WTC11 (cell line): Measurements from ENCODE around the gene WSB1. TPM values are rescaled to one million over a fixed set of nuclear protein-coding genes. Genes with fewer than 3 reads are reported as not detected.

Source experiments
- ATAC-seq: fragments of 200-7000 bp; cut with Tn5 transposase; 2 replicates; pipeline ENCODE4 v1.10.0; 2021; ENCODE audit warnings: mild to moderate bottlenecking, moderate library complexity
- CTCF ChIA-PET: fragments of 300-600 bp; sonication (Branson Sonifier 250); formaldehyde crosslinking; loops from one replicate; lab custom pipeline; 2021; ENCODE audit warnings: antibody characterized with exemption; lab: Charles Lee
- POLR2A ChIA-PET: fragments of 350-600 bp; sonication (Branson Sonifier 250); formaldehyde crosslinking; loops from one replicate; lab custom pipeline; 2021; ENCODE audit warnings: antibody characterized with exemption; lab: Charles Lee
- DNase-seq: peaks from one replicate; pipeline ENCODE4 v3.0.0; 2021; ENCODE audit warnings: low spot score
- H3K27ac Mint-ChIP-seq: 2 replicates; pipeline ENCODE4 v1.8.0; 2021; ENCODE audit warnings: mixed read lengths
- H3K27me3 Mint-ChIP-seq: 2 replicates; pipeline ENCODE4 v1.8.0; 2021; ENCODE audit warnings: low read depth, mild to moderate bottlenecking, moderate library complexity, mixed read lengths
- H3K36me3 Mint-ChIP-seq: 2 replicates; pipeline ENCODE4 v1.8.0; 2021; ENCODE audit warnings: mixed read lengths
- H3K4me1 Mint-ChIP-seq: 2 replicates; pipeline ENCODE4 v1.8.0; 2022; ENCODE audit warnings: mixed read lengths
- H3K4me3 Mint-ChIP-seq: 2 replicates; pipeline ENCODE4 v1.8.0; 2021; ENCODE audit warnings: mild to moderate bottlenecking, moderate library complexity, mixed read lengths
- H3K9me3 Mint-ChIP-seq: 2 replicates; pipeline ENCODE4 v1.8.0; 2021; ENCODE audit warnings: mixed read lengths
- AR ChIP-seq: fragments of 250-450 bp; sonication (Bioruptor Pico); IDR thresholded peaks from 2 replicates; pipeline ENCODE4 v1.9.0; 2021; ENCODE audit warnings: mild to moderate bottlenecking
- ARID4B ChIP-seq: sonication (generic); formaldehyde crosslinking; IDR thresholded peaks from 2 replicates; pipeline ENCODE4 v1.8.0; 2023; ENCODE audit warnings: missing genetic modification reagents, mild to moderate bottlenecking, borderline replicate concordance
- ATF2 ChIP-seq: sonication (generic); formaldehyde crosslinking; IDR thresholded peaks from 2 replicates; pipeline ENCODE4 v1.8.1; 2022; ENCODE audit warnings: low read depth, missing genetic modification reagents, borderline replicate concordance
- ERG ChIP-seq: fragments of 250-450 bp; sonication (Bioruptor Pico); IDR thresholded peaks from 2 replicates; pipeline ENCODE4 v1.8.0; 2021; ENCODE audit warnings: mild to moderate bottlenecking
- JAZF1 ChIP-seq: fragments of 250-450 bp; sonication (Bioruptor Pico); IDR thresholded peaks from 2 replicates; pipeline ENCODE4 v1.9.0; 2021; ENCODE audit warnings: moderate library complexity, mild to moderate bottlenecking, inconsistent platforms
- KAT7 ChIP-seq: sonication (generic); formaldehyde crosslinking; IDR thresholded peaks from 2 replicates; pipeline ENCODE4 v1.8.1; 2023; ENCODE audit warnings: missing genetic modification reagents, mild to moderate bottlenecking, borderline replicate concordance
- NFE2L1 ChIP-seq: sonication (generic); formaldehyde crosslinking; IDR thresholded peaks from 2 replicates; pipeline ENCODE4 v1.8.1; 2023; ENCODE audit warnings: missing genetic modification reagents
- NFYB ChIP-seq: sonication (generic); formaldehyde crosslinking; conservative IDR thresholded peaks from 2 replicates; pipeline ENCODE4 v1.8.0; 2022; ENCODE audit warnings: low read depth, missing genetic modification reagents
- PRDM15 ChIP-seq: sonication (generic); formaldehyde crosslinking; IDR thresholded peaks from 2 replicates; pipeline ENCODE4 v1.8.0; 2022; ENCODE audit warnings: missing genetic modification reagents
- PRRX2 ChIP-seq: fragments of 250-450 bp; sonication (Bioruptor Pico); IDR thresholded peaks from 2 replicates; pipeline ENCODE4 v1.8.0; 2021; ENCODE audit warnings: mild to moderate bottlenecking
- TCF7 ChIP-seq: sonication (generic); formaldehyde crosslinking; IDR thresholded peaks from 2 replicates; pipeline ENCODE4 v1.8.0; 2022; ENCODE audit warnings: mild to moderate bottlenecking, low read depth, missing genetic modification reagents, moderate library complexity
- TP53 ChIP-seq: sonication (generic); formaldehyde crosslinking; IDR thresholded peaks from 2 replicates; pipeline ENCODE4 v1.8.1; 2023; ENCODE audit warnings: mild to moderate bottlenecking, missing genetic modification reagents
- USF1 ChIP-seq: sonication (generic); formaldehyde crosslinking; IDR thresholded peaks from 2 replicates; pipeline ENCODE4 v1.8.0; 2022; ENCODE audit warnings: mild to moderate bottlenecking, missing genetic modification reagents
- ZMAT4 ChIP-seq: fragments of 250-450 bp; sonication (Bioruptor Pico); IDR thresholded peaks from 2 replicates; pipeline ENCODE4 v1.9.0; 2021; ENCODE audit warnings: mild to moderate bottlenecking
- ZNF396 ChIP-seq: fragments of 250-450 bp; sonication (Bioruptor Pico); IDR thresholded peaks from 2 replicates; pipeline ENCODE4 v1.8.0; 2021; ENCODE audit warnings: mild to moderate bottlenecking, moderate library complexity, borderline replicate concordance
- ZNF416 ChIP-seq: fragments of 250-450 bp; sonication (Bioruptor Pico); IDR thresholded peaks from 2 replicates; pipeline ENCODE4 v1.9.0; 2021; ENCODE audit warnings: mild to moderate bottlenecking, inconsistent platforms
- total RNA-seq: library from RNA; stranded (reverse); gene quantifications from 3 replicates; pipeline ENCODE4 v1.2.3, GENCODE V29; 2021

WSB1 gene
- total RNA-seq, 1 experiment from 2014 or later = 167 TPM

GRCh38 chr17:27327871-27328270, 34.0 kb downstream of the WSB1 start:
- ChIA-PET CTCF (interaction anchor here (1.1 kb wide), 1 partner anchor 91 kb away, joined by 3 read pairs; no protein-coding TSS in a partner anchor), POLR2A (no interaction called here)

More at GRCh38 chr17:27327871-27328270, 34.0 kb downstream of the WSB1 start:
- DNase-seq = no peak
- no peak for ATAC-seq
- H3K27me3 Mint-ChIP-seq = peaks cover 5% of the 10 kb centered on the region; the same call in 1 of the 2 replicates
- TF ChIP-seq TP53 (CRISPR knock-in tag) (no peak), JAZF1 (CRISPR knock-in tag) (no peak), USF1 (no peak), PRRX2 (CRISPR knock-in tag) (no peak), TCF7 (CRISPR knock-in tag) (no peak), NFYB (CRISPR knock-in tag) (no peak), NFE2L1 (CRISPR knock-in tag) (no peak), AR (CRISPR knock-in tag) (no peak), ZMAT4 (CRISPR knock-in tag) (no peak), KAT7 (CRISPR knock-in tag) (no peak), ERG (no peak), ZNF396 (CRISPR knock-in tag) (no peak), ATF2 (CRISPR knock-in tag) (no peak), ZNF416 (no peak), PRDM15 (CRISPR knock-in tag) (no peak), ARID4B (CRISPR knock-in tag) (no peak)
- peaks cover 36% of the 10 kb centered on the region for H3K4me1 Mint-ChIP-seq
- no peaks in the 10 kb centered on the region for H3K9me3 Mint-ChIP-seq
- H3K36me3 Mint-ChIP-seq = no peaks in the 10 kb centered on the region
- H3K4me3 Mint-ChIP-seq = no peak overlapping the region
- H3K27ac Mint-ChIP-seq = no peak overlapping the region
